CD4-positive, alpha-beta T cell treated with Interleukin-12 subunit alpha and Interleukin-12 subunit beta, for 1 hour (primary cell): ENCODE results near the gene THBD.

Source experiments
- DNase-seq: peaks from one replicate; pipeline ENCODE4 v3.0.0-alpha.2; 2020

Gene THBD

DNA sequence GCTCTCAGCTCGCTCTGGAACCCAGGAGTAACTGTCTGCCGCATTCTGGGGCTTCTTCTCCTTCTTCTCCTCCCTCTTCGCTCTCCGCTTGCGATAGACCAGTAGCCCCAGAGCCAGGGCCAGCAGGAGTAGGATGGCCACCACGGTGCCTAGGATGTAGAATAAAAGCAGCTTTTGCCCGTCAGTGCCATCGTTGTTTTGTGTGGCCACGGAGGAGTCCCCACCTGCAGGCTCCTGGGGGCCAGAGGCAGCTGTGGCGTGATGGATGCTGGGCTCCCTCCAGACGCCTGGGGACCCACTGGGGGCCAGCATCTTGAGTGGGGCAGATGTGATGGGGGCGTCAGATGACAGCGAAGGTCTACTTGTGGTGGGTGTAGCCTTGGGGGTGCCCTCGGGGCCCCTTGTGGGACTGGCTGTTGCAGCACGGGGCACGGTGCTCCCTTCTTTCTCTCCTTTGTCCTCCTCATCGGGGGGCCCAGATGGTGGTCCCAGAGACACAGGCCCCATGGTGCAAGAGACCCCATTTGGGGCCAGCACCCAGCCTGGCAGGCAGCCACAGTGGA lies 34.9 kb upstream of the THBD start:
- no peak for DNase-seq

DNA sequence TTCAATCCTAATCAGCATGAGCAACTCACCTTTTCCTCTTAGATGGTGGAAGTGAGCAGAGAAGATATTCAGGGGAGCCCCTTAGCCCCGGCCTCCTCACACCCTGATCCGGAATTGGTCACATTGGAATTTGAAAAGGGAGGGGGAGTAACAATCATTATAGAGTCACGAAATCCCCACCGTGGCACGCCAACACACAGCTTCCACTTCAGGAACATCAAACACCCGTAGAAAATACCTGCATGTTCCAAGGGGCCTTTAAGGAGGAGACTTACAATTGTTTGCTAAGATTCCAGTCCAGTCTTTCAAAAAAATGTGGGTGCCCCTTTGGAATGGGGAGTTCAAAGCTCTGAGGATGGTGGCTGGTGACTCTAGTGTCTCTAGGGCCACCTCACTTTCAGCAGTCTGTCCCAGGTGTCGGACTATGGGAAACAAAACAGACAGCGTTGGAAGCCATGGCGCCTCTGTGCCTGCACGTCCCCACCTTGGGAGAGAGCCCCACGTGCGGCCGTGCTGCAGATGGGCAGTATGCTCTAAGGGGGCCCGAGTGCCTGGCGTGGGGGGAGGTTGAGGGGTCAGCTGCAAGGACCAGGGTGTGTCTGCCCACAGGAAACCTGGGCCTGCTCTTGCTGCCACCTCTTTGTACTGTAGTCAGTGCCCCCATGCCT lies 34.2 kb upstream of the THBD start:
- no peak for DNase-seq

DNA sequence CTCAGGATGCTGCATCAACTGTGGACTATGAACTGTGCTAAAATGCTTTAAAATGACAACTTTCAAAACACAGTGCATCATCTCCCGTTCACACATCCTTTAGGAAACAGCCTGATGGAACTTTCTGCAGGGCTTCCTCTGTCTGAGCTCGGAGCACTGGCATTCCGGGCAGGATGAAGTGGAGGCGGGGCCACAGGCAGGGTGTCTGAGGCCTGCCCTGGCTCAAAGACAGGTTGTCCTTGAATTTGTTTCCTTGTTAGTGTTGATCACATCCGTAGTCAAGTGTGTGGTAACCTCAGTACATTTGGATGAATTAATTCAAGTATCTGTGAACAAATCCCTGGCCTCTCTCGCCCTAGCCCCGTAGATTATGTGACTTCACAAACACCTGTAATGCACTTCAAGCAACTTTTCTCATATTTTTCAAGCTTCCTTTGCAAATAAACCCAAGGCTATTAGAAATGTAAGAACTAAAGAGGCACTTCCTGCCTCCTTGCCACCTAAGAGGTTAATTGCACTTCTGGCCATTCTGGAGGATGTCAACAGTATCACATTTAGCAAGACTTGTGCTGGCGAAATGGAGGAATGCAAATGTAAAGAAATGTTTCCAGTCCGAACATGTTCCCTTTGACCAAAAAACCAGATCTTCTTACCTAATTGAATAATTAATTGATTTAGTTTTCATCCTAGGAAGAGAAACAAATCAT lies 33.5 kb upstream of the THBD start:
- no peak for DNase-seq

DNA sequence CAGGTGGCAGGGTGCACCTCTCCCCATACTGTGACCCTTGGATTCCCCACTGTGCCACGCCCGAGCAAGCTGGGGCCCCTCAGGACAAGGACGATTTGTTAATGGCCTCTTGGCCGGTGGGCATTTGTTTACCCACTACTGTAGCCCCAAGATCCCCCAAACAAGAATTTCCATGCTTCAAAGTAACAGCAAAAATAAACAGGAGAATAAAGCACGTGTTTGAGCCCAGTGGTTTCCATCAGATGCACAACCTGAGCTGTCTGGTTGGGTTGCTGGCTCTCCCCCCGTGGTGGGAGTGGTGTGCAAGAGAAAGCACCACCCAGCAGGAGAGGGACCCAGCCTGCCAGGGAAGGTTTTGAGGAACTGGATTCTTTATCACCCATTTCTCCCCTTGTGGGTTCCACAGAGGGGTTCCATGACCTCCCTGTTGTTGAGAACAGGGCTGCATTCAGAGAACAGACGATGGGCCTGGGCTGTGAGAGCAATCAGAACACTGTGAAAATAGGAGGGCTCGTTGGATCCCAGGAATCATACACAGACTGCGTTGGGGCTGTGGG lies 31.9 kb upstream of the THBD start:
- no peak for DNase-seq

DNA sequence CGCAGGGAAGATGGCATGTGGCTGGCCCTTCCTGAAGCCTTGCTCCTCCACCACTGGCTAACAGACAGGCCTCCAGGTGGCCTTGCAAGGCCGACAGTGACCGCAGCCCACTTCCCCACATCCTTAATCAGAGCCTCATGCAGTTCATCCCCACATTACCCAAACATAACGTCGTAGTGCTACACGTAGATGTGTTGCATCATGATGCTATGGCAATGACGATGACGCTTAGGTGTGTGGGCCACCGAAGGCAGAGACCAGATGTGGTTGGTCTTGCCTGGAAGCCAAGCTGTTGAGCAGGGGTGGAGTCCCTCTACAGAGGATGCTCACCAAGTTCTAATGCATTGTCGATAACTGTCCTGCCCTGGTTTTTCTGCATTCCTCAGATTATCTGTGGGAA lies 31.0 kb upstream of the THBD start:
- no peak for DNase-seq

DNA sequence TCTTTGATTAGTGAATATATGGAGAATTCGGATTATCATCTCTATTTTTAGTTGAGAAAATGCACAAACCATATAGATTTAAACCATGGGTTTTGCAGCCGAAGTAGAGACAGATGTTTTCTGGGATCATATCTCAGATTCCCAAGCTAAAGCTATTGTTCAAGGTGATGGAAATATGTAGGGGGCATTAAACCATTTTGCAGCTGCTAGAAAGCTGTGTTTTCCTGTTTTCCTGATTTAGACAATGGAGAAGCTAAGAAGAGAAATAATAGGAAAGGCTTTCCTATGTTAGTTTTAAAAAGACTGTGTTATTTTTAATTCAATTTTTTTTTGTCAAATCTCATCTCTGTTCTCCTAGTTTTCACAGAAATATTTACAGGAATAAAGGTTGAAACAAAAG lies 30.5 kb upstream of the THBD start:
- DNase-seq = no peak

DNA sequence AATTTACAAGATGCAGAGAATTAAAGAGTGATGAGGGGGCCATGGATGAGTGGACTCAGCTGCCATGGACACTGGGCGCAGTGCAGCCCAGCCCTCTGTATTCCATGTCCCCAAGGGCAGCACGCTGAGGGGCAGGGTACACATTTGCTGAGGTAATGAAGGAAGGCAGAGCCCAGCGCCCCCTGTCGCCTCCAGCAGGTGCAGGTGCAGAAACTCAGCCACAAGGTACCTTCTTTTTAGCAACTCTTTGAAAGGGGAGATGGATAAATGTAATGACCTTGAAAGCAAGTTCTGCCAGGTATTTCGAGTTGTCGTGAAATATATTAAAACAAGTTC lies 29.5 kb upstream of the THBD start:
- DNase-seq = no peak

DNA sequence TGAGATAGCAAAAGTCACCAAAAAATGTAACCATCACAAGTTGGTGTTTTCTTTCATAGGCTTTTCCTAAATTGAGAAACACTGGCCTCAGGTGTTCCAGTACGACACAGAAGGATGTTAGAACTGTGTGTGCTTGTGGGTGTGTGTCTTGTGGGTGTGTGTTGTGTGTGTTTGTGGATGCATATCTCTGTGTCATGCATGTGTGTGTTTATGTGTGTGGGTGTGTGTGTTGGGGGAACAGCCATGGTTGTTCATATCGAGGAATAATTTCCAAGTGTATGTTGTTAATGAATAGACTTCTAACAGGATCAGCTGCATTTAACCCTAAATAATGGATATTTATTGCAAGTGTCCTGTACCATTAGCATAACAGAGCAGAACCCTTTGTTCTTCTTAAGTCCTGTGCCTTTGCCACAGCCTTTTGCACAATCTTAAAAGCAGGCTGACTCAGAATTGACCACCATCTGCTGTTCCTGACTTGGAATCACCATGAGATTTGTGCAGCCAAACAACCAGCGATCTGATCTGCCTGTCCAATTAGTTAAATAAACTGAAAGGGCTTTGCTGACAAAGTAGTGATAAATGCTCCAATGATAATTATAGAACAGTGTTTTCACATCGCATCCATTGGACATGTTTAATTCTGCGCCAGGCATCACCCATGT lies 29.0 kb upstream of the THBD start:
- DNase-seq = no peak

DNA sequence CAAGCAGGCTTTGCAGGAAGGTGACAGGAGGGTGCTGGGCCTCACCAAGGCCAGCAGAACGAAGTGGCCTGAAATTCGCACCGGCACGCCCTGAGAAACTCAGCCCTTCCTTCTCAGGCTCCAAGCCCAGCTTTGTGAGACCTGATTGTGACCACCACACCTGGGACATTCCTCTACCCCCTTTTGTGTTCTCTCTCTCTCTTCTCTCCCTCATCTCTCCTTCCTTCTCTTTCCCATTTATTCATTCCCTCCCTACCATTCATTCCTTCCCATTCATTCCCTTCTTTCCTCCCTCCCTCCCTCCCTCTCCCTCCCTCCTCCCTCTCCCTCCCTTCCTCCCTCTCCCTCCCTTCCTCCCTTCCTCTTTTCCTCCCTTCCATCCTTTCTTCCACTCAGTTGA lies 27.8 kb upstream of the THBD start:
- DNase-seq = no peak

DNA sequence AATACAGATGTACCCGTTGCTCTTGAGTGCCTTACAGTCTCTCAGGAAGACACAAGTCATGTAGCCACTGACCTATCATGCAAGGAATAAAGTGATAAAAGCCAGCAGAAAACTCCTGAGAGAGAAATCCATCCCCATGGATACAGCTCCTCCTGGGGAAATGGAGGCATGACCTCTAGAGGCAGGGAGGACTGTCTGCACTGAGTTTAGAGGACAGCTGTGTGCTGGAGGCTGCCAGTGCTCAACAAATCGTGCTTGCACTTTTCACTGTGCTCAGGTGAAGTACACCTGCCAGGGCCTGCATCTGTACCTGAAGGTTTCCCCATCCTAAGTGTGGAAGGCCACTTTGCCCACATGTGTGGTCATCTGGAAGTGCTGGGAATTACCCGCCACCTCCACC lies 24.6 kb upstream of the THBD start:
- no peak for DNase-seq

DNA sequence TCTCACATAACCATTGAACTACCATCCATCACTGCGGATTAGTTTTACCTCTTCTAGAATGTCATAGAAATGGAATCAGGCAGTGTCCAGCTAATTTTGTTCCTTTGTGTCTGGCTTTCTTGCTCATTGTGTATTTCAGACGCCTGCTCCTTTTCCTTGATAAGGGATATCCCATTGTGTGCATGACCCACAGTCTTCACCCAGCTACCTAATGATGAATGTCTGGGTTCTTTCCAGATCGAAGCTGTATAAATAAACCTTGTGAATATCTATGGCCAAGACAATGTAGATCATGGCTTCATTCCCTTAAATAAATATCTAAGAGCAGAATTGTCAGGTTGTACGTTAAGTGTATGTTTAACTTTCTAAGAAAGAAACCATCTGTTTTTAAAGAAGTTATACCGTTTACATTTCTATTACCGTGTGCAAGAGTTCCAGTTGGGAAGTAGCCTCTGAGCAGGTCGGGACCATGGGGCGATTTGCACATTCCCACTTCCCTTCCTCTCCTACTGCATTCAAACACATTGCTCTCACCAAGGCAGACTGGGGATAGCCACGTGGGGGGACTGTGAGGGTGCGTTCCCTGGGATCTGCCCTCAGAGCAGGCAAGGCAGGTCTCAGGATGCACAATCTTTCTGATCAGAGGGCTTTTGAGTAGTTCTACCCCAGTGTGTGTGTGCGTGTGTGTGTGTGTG lies 23.6 kb upstream of the THBD start:
- DNase-seq = no peak

DNA sequence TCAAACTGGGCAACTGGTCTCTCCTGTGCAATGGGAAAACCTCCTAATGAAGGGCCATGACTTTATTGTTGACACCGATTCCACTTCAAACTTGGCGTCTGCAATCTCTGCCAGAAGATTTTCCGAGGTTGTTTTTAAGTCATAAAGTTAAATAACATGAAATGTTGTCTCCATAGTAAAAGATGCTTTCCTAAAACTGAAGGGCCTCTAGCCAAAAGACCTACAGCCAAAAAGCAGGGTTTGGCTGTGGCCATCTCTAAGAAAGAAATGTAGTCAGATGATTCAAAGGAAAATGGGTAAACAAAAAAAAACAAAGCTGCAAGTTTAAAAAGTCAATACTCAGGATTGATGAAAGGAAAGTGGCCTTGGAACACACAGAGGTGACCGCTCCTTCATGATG lies 22.5 kb upstream of the THBD start:
- DNase-seq = no peak

DNA sequence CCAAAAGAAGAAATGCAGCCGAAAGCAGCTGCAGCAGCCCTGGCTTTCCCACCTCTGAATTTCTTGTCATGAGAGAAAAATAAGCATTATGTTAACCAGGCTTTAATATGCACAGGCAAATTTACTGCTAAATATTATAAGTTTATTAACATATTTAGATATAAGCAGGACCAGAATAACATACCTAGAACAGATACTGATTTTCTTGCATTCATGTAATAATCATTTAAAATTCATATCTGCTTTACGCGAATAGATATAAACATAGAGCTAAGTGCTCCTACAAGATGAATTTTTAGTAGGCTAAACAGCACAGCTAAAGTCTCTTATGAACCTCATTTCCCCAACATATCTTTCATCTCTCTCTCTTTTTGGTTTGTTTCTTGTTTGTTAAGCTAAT lies 21.9 kb upstream of the THBD start:
- no peak for DNase-seq

DNA sequence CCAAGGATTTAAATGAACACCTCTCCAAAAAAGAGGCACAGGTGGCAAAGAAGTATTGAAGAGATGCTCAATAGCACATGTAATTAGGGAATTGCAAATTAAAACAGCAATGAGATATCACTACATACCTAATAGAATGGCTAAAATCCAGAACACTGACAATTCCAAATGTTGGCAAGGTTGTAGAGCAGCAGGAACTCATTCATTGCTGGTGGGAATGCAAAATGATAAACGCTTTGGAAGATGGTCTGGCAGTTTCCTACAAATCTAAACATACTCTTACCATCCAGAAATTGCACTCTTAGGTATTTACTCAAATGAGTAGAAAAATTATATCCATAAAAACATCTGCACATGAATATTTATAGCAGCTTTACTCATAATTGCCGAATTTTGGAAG lies 19.6 kb upstream of the THBD start:
- DNase-seq = no peak

DNA sequence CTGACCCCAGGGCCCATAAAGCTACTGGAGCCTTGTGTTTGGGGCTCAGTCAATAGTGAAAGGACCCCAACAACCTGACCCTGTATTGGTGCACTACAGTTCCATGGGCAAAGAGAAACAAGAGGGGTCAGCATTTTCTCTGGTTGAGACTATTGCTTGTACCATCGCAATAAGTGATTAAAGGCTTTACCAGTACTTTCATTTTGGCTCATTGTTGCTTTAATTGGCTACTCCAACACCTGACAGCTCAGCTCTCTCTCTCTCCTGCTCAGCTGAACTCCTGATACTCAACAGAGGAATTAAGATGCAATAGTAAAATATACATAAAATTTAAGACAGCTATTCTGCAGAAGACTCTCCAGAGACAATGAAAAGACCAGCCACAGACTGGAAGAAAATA lies 18.8 kb upstream of the THBD start:
- no peak for DNase-seq

DNA sequence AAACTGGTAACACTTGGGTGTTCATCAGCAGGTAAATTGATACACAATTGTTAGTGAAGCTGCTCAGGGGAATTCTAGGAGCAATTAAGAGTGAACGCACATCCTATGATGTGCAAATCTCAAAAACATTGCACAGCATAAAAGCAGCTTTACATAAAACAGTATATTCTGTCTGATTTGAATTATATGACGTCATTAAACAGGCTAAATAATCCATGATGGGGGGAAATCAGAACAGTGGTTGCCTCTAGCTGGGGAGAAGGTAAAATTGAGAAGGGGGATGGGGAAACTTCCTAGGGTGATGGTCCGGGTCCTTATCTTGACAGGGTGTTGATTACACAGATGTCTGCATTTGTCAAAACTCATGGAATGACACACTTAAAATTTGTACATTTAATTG lies 17.3 kb upstream of the THBD start:
- no peak for DNase-seq

DNA sequence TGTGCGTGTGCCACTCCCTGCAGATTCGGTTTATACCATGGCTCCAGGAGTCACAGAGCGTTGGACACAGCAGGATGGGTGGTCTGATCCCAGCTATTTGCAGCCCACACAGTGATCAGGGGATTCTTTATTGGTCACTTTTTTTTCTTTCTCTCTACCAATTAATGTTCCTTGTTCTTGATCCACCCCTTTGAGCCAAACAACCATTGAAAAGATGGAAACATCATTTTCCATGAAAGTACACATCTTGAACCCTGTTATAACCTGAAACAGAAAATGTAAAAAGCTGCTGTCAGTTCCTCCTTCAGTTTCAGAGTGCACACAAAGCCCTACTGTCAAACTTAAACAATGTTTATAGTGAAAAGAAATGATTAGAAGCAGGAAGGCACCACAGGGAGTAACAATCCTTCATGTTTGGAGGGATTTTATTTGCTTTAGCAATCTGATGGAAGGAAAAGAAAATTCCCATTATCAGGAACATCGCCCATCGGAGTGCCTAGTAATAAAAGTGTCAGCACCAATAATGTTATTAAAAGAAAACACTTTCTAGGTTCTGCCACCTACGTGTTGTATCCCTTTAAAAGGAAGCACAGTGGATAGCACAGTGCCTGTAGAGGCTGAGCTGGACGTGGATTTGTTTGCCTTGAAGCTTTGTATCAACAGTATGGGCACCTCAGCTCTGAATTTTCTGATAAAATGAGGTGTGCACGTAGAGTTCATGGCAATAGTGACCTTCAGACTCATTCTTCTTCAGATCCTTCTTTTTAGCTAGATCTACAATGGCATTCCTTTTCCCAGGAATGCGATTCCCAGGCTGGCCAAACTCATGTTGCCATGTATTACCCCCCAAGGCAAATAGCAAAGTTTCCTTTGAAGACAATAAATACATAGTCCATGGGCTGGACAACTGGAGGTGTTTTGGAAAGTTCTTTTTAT lies 16.1 kb upstream of the THBD start:
- no peak for DNase-seq

DNA sequence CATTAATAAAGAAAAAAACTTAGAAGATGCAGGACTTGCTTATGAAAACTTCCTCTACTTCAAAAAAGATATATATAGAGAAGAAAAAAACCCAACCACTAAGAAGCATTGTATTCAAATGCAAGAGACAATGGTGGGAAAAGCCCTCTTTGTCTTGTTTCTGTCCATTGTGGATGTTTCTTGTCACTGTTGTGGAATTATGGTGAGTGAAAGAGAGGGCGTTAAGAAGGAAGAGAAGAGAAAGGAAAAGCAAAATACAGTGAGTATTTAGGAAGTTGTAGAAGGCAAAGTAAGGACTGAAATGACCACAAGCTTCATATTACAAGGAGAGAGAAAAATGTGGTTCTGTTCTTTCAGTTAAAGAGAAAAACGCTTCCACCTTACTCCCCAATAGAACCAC lies 14.1 kb upstream of the THBD start:
- no peak for DNase-seq

DNA sequence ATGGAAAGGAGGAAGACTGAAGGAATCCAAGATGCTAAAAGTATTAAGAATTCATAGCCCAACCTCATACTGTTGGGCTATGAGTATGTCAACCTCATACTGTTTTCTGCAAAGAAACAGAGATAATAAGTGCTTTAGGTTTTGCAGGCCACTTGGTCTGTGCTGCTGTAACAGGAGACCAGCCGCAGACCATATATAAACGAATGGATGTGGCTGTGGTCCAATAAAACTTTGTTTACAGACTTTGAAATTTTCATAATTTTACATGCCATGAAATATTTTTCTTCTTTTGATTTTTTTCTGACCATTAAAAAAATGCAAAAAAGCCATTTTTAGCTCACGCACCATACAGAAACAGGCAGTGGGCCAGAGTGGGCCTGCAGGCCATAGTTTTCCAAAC lies 13.7 kb upstream of the THBD start:
- DNase-seq = no peak

DNA sequence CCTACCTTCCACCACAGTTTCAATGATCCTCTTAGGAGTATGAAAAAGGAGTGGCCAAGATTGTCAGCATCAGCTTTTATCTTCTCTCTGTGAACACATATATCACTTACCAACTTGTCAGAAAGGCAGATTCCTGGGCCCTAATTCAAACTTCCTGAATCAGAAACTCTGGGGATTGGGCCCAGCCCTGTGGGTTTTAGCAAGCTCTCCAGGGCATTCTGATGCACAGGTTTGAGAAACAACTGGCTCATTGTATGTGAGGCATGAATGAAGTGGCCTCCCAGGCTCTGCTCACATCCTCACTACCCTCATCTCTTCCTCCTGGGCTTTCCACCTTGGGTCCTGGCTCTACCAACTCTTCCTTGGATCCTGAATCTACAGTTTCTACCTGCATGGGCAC lies 13.2 kb upstream of the THBD start:
- DNase-seq = no peak

DNA sequence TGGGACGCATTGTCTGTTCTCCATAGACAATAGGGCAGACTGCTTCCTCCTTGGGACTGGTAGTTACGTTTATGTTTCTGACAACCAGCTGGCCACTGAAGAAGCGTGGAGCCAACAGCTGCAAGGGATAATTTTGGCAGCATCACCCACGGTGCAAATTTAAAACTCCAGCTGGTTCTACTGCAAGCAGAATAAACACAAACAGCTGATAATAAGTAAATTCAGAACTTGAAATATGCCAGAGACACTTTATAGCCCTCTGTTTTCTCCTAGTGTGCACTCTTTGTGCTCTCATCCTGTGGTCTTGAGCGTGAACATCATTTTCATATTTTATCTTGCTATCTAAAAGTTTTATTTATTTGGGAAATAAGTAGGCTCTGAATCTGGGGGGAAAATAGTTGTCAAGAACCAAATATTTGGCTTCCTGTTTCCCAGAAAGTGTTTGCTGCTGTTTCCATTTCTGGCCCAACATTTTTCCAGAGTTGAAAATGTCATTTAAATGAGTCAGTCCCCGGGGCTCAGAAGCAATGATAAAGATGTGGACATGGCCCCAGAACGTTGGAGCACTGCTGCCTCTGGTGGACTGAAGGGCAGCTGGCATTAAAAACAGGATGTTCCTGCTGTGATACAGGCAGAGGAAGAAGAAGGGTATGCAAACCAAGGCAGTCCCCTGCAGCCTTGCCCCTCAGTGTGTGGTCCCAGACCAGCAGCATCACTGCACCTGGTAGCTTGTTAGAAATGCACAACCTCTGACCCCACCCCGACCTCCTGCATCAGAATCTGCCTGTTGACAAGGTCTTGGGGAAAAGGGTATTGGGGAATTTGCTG lies 12.5 kb upstream of the THBD start:
- no peak for DNase-seq
